ENCODE data around the gene RASSF5.

Gene RASSF5

GRCh38 chr1:206587904-206588303 lies 80.6 kb downstream of the RASSF5 start:
- no peak overlapping the region for H3K4me3 ChIP-seq (ENCODE audit: low read length)
- TF ChIP-seq ZNF274 (IDR thresholded peaks at IDR 0.05; ENCODE audit: low read depth, low read length): no peak

GRCh38 chr1:206588492-206588891 lies 81.2 kb downstream of the RASSF5 start:
- no peak for TF ChIP-seq ZNF274 (IDR thresholded peaks at IDR 0.05; ENCODE audit: low read depth, low read length)
- no peak overlapping the region for H3K4me3 ChIP-seq (ENCODE audit: low read length)

- TF ChIP-seq ZNF274 (IDR thresholded peaks at IDR 0.05; ENCODE audit: low read depth, low read length): no peak
- no peak overlapping the region for H3K4me3 ChIP-seq (ENCODE audit: low read length)
Observed at GRCh38 chr1:206589206-206589605, 81.9 kb downstream of the RASSF5 start.

GRCh38 chr1:206590025-206590758 lies 82.9 kb downstream of the RASSF5 start:
- no peak overlapping the region for H3K4me3 ChIP-seq (ENCODE audit: low read length)
- no peak for TF ChIP-seq ZNF274 (IDR thresholded peaks at IDR 0.05; ENCODE audit: low read depth, low read length)

GRCh38 chr1:206591226-206591625 lies 83.9 kb downstream of the RASSF5 start:
- TF ChIP-seq ZNF274 (IDR thresholded peaks at IDR 0.05; ENCODE audit: low read depth, low read length): no peak
- no peak overlapping the region for H3K4me3 ChIP-seq (ENCODE audit: low read length)

- no peak for TF ChIP-seq ZNF274 (IDR thresholded peaks at IDR 0.05; ENCODE audit: low read depth, low read length)
- no peak overlapping the region for H3K4me3 ChIP-seq (ENCODE audit: low read length)
Observed at GRCh38 chr1:206591696-206592095, 84.4 kb downstream of the RASSF5 start.

- TF ChIP-seq ZNF274 (IDR thresholded peaks at IDR 0.05; ENCODE audit: low read depth, low read length): no peak
- H3K4me3 ChIP-seq (ENCODE audit: low read length): no peak overlapping the region
Observed at GRCh38 chr1:206593351-206593925, 86.1 kb downstream of the RASSF5 start.

GRCh38 chr1:206595581-206596318 lies 88.4 kb downstream of the RASSF5 start:
- no peak for TF ChIP-seq ZNF274 (IDR thresholded peaks at IDR 0.05; ENCODE audit: low read depth, low read length)
- no peak overlapping the region for H3K4me3 ChIP-seq (ENCODE audit: low read length)

GRCh38 chr1:206596319-206596666 lies 89.0 kb downstream of the RASSF5 start:
- TF ChIP-seq ZNF274 (IDR thresholded peaks at IDR 0.05; ENCODE audit: low read depth, low read length): no peak
- H3K4me3 ChIP-seq (ENCODE audit: low read length): no peak overlapping the region

- no peak for TF ChIP-seq ZNF274 (IDR thresholded peaks at IDR 0.05; ENCODE audit: low read depth, low read length)
- no peak overlapping the region for H3K4me3 ChIP-seq (ENCODE audit: low read length)
Observed at GRCh38 chr1:206600527-206600926, 93.2 kb downstream of the RASSF5 start.

GRCh38 chr1:206604861-206605260 lies 97.5 kb downstream of the RASSF5 start:
- no peak for TF ChIP-seq ZNF274 (IDR thresholded peaks at IDR 0.05; ENCODE audit: low read depth, low read length)
- H3K4me3 ChIP-seq (ENCODE audit: low read length): no peak overlapping the region

GRCh38 chr1:206606867-206607266 lies 99.5 kb downstream of the RASSF5 start:
- TF ChIP-seq ZNF274 (IDR thresholded peaks at IDR 0.05; ENCODE audit: low read depth, low read length): no peak

GRCh38 chr1:206608108-206608698 lies 100.9 kb downstream of the RASSF5 start:
- no peak for TF ChIP-seq ZNF274 (IDR thresholded peaks at IDR 0.05; ENCODE audit: low read depth, low read length)

More at GRCh38 chr1:206606867-206607266, 99.5 kb downstream of the RASSF5 start:
- no peak overlapping the region for H3K4me3 ChIP-seq (ENCODE audit: low read length)

GRCh38 chr1:206609229-206609991 lies 102.1 kb downstream of the RASSF5 start:
- TF ChIP-seq ZNF274 (IDR thresholded peaks at IDR 0.05; ENCODE audit: low read depth, low read length): no peak
- H3K4me3 ChIP-seq (ENCODE audit: low read length): peak overlapping the region; percentile 37; the same call in 1 of the 2 replicates

More at GRCh38 chr1:206608108-206608698, 100.9 kb downstream of the RASSF5 start:
- peak overlapping the region; percentile 5; the same call in 1 of the 2 replicates for H3K4me3 ChIP-seq (ENCODE audit: low read length)
